Erythroblast (primary cell): ENCODE data around the gene TRAPPC13.
"Not testable (repeated sequence)": the region's sequence is repeated elsewhere in the genome, so short reads cannot be mapped to it uniquely, and the experiment has no call there.

Source experiments
- GATA1 ChIP-seq: IDR thresholded peaks from 2 replicates; pipeline ENCODE4 v1.6.1; 2011; ENCODE audit warnings: low read depth, mild to moderate bottlenecking, control low read depth, low read length, moderate library complexity
- POLR2A ChIP-seq: IDR thresholded peaks from 2 replicates; pipeline ENCODE4 v1.6.1; 2011; ENCODE audit warnings: mild to moderate bottlenecking, low read length

GRCh38 chr5:65621961-65622360 is 2.9 kb upstream of the TRAPPC13 start:
- TF ChIP-seq POLR2A, GATA1: not testable (repeated sequence)
